ENCODE measurements around the gene WHRN. TPM values are rescaled to one million over a fixed set of nuclear protein-coding genes. Genes with fewer than 3 reads are reported as not detected.

Gene WHRN
- total and polyA plus RNA-seq, 2 of the 8 experiments (the other 6 are each of a cell fraction or from before 2014, with no cell fraction given) = 4.4 to 7.7 TPM

GRCh38 chr9:114357911-114358328, 147.4 kb downstream of the WHRN start:
- H3K27me3 ChIP-seq (replicated peaks in 1 of 4; ENCODE audit: control insufficient read depth in 3 of 4, extremely low read depth in 1 of 4, insufficient read depth in 3 of 4, low read length in 3 of 4) = no peaks in the 10 kb centered on the region
- H3K79me2 ChIP-seq (ENCODE audit: control insufficient read depth in 1 of 2, insufficient read depth in 2 of 2, low read length in 2 of 2) = no peaks in the 10 kb centered on the region
- DNase-seq (ENCODE audit: low read depth in 1 of 2, low spot score in 2 of 2) (no peak), FAIRE-seq (no peak)
- H2BK120ac ChIP-seq (replicated peaks; ENCODE audit: low read depth, low read length) = no peak overlapping the region
- H3K4ac ChIP-seq (replicated peaks; ENCODE audit: insufficient read length, low read depth, low read length) = no peak overlapping the region
- H3K14ac ChIP-seq (ENCODE audit: insufficient read length) = no peak overlapping the region
- no peak overlapping the region for H3K9ac ChIP-seq (replicated peaks in 1 of 4; ENCODE audit: extremely low read depth in 1 of 4, low read depth in 3 of 4, low read length in 3 of 4)
- ChIA-PET CTCF (ENCODE audit: partially characterized antibody) (no interaction called here), POLR2A (ENCODE audit: partially characterized antibody) (interaction anchor here (1.1 kb wide), 1 partner anchor 30 kb away, joined by 3 read pairs; no protein-coding TSS in a partner anchor)
- WGBS, 2 experiments (ENCODE audit: extremely low coverage in 1 of 2, insufficient coverage in 1 of 2, insufficient read length in 1 of 2, insufficient replicate concordance in 2 of 2, low coverage in 1 of 2, low lambda C conversion rate in 2 of 2, missing lambda C conversion rate in 1 of 2) = 77% methylated on average over 6 of the region's 9 CpGs; no CpG with 5 or more reads in 1 of the 2 experiments
- H4K20me1 ChIP-seq (replicated peaks in 1 of 2; ENCODE audit: control insufficient read depth in 1 of 2, insufficient read depth in 2 of 2, low read length in 2 of 2) = peaks cover 0 to 5% of the 10 kb centered on the region in 2 experiments
- no peak overlapping the region for H3K56ac ChIP-seq (replicated peaks; ENCODE audit: insufficient read length, low read depth, low read length)
- H2AK5ac ChIP-seq (ENCODE audit: low read depth, low read length) = no peak overlapping the region
- H3K4me3 ChIP-seq (ENCODE audit: extremely low read depth in 1 of 4, insufficient read depth in 2 of 4, low read depth in 3 of 4, low read length in 4 of 4) = no peak overlapping the region
- H3K23me2 ChIP-seq (ENCODE audit: low read depth, low read length) = no peaks in the 10 kb centered on the region
- no peak overlapping the region for H3K23ac ChIP-seq (ENCODE audit: insufficient read length)
- H3K9me3 ChIP-seq (ENCODE audit: insufficient read depth in 2 of 2, low read depth in 1 of 2, low read length in 1 of 2) = no peaks in the 10 kb centered on the region
- H4K5ac ChIP-seq (ENCODE audit: insufficient read length, low read depth, low read length) = no peak overlapping the region
- H2BK20ac ChIP-seq (ENCODE audit: low read length) = no peak overlapping the region
- H3K79me1 ChIP-seq (ENCODE audit: low read depth, low read length) = no peaks in the 10 kb centered on the region
- H3K18ac ChIP-seq (ENCODE audit: extremely low read depth, low read length) = no peak overlapping the region
- no peaks in the 10 kb centered on the region for H3K4me1 ChIP-seq (replicated peaks in 1 of 4; ENCODE audit: control insufficient read depth in 3 of 4, insufficient read depth in 4 of 4, low read length in 3 of 4)
- H4K91ac ChIP-seq (replicated peaks; ENCODE audit: insufficient read length, low read length) = no peak overlapping the region
- no peak overlapping the region for H4K8ac ChIP-seq (ENCODE audit: extremely low read depth, insufficient read depth, low read length)
- H2BK5ac ChIP-seq (ENCODE audit: low read depth, low read length) = no peak overlapping the region
- no peak overlapping the region for H2BK12ac ChIP-seq (ENCODE audit: low read depth, low read length)
- no peak overlapping the region for H2BK15ac ChIP-seq (ENCODE audit: low read length)
- peaks cover 13 to 67% (median 45%) of the 10 kb centered on the region in 4 experiments for H3K36me3 ChIP-seq (ENCODE audit: control insufficient read depth in 2 of 4, insufficient read depth in 4 of 4, low read length in 3 of 4)
- H3K27ac ChIP-seq (ENCODE audit: low read depth, low read length) = no peak overlapping the region
- no peak overlapping the region for H2AFZ ChIP-seq (ENCODE audit: low read length)
- no peak overlapping the region for H3K4me2 ChIP-seq (ENCODE audit: insufficient read depth in 1 of 2, low read depth in 2 of 2, low read length in 2 of 2)
- no peak for TF ChIP-seq USF2 (IDR thresholded peaks at IDR 0.05; ENCODE audit: low read length)
- TF ChIP-seq SIX5 (IDR thresholded peaks at IDR 0.05; ENCODE audit: low read depth, low read length) = no peak
- no peak for TF ChIP-seq CEBPB (IDR thresholded peaks at IDR 0.05; ENCODE audit: low read depth, low read length)
- TF ChIP-seq, protein P1, sequence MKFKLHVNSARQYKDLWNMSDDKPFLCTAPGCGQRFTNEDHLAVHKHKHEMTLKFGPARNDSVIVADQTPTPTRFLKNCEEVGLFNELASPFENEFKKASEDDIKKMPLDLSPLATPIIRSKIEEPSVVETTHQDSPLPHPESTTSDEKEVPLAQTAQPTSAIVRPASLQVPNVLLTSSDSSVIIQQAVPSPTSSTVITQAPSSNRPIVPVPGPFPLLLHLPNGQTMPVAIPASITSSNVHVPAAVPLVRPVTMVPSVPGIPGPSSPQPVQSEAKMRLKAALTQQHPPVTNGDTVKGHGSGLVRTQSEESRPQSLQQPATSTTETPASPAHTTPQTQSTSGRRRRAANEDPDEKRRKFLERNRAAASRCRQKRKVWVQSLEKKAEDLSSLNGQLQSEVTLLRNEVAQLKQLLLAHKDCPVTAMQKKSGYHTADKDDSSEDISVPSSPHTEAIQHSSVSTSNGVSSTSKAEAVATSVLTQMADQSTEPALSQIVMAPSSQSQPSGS (IDR thresholded peaks at IDR 0.05; ENCODE audit: low read length) = no peak
- TF ChIP-seq SP4 (IDR thresholded peaks at IDR 0.05; ENCODE audit: low read length) = no peak

Measured in H1 (cell line).